HepG2 (cell line): ENCODE data around the gene TET3. TPM values are rescaled to one million over a fixed set of nuclear protein-coding genes. Genes with fewer than 3 reads are reported as not detected.

Experiments used
- CHD2 ChIP-seq: IDR thresholded peaks from 2 replicates; pipeline ENCODE4 v1.6.1; 2011; ENCODE audit warnings: low read depth, low read length, improper control_type of control experiment
- GLI4 ChIP-seq: sonication (generic); formaldehyde crosslinking; IDR thresholded peaks from 2 replicates; pipeline ENCODE4 v1.5.1; 2020; ENCODE audit warnings: missing genetic modification reagents, mild to moderate bottlenecking, moderate library complexity, borderline replicate concordance
- HBP1 ChIP-seq: IDR thresholded peaks from 2 replicates; pipeline ENCODE4 v1.6.1; 2016; ENCODE audit warnings: low read depth, control low read depth
- HINFP ChIP-seq: sonication (generic); formaldehyde crosslinking; IDR thresholded peaks from 2 replicates; pipeline ENCODE4 v1.4.0; 2020; ENCODE audit warnings: low read depth, mild to moderate bottlenecking, missing genetic modification reagents
- HOXA3 ChIP-seq: sonication (generic); formaldehyde crosslinking; IDR thresholded peaks from 2 replicates; pipeline ENCODE4 v1.5.0; 2020; ENCODE audit warnings: missing genetic modification reagents
- NFAT5 ChIP-seq: sonication (generic); formaldehyde crosslinking; IDR thresholded peaks from 2 replicates; pipeline ENCODE4 v1.4.0; 2020; ENCODE audit warnings: missing genetic modification reagents
- RAD21 ChIP-seq: fragments of 450-650 bp; formaldehyde crosslinking; IDR thresholded peaks from 2 replicates; pipeline ENCODE4 v1.5.0; 2020; ENCODE audit warnings: mild to moderate bottlenecking
- USF2 ChIP-seq, 2 experiments: sonication (generic) in 1 of 2; formaldehyde crosslinking in 1 of 2; IDR thresholded peaks; 2 replicates each; pipeline versions ENCODE4 v1.5.1 to v1.6.1; 2011 to 2020; ENCODE audit warnings: borderline replicate concordance in 1 of 2, low read depth in 1 of 2, low read length in 1 of 2, mild to moderate bottlenecking in 1 of 2, missing genetic modification reagents in 1 of 2, moderate library complexity in 1 of 2
- ZBTB8A ChIP-seq: sonication (generic); formaldehyde crosslinking; IDR thresholded peaks from 2 replicates; pipeline ENCODE4 v1.4.0; 2020; ENCODE audit warnings: mild to moderate bottlenecking, low read depth, missing genetic modification reagents, borderline replicate concordance
- ZC3H4 ChIP-seq: sonication (generic); formaldehyde crosslinking; IDR thresholded peaks from 2 replicates; pipeline ENCODE4 v1.4.0; 2020; ENCODE audit warnings: missing genetic modification reagents, borderline replicate concordance
- ZNF20 ChIP-seq: sonication (generic); formaldehyde crosslinking; IDR thresholded peaks from 2 replicates; pipeline ENCODE4 v1.4.0; 2020; ENCODE audit warnings: mild to moderate bottlenecking, moderate library complexity, missing genetic modification reagents
- ZNF274 ChIP-seq: sonication (generic); formaldehyde crosslinking; IDR thresholded peaks from 2 replicates; pipeline ENCODE4 v1.5.1; 2020; ENCODE audit warnings: mild to moderate bottlenecking, missing genetic modification reagents
- ZNF333 ChIP-seq: sonication (generic); formaldehyde crosslinking; IDR thresholded peaks from 2 replicates; pipeline ENCODE4 v1.4.0; 2020; ENCODE audit warnings: mild to moderate bottlenecking, missing genetic modification reagents, borderline replicate concordance
- ZNF484 ChIP-seq: sonication (generic); formaldehyde crosslinking; IDR thresholded peaks from 2 replicates; pipeline ENCODE4 v1.5.1; 2020; ENCODE audit warnings: mild to moderate bottlenecking, low read depth, missing genetic modification reagents, borderline replicate concordance
- ZSCAN12 ChIP-seq: sonication (generic); formaldehyde crosslinking; IDR thresholded peaks from 2 replicates; pipeline ENCODE4 v1.9.0; 2021; ENCODE audit warnings: mild to moderate bottlenecking, missing genetic modification reagents
- polyA plus RNA-seq, 8 experiments: library from polyadenylated mRNA; depleted of rRNA in 3 of 8; stranded (reverse) in 7 of 8; unstranded in 1 of 8; fragments of >200 nt; fragmentation: Illumina TruSeq in 4 of 8; extraction: Trizol in 4 of 8; gene quantifications; 2 replicates each; pipeline versions ENCODE4 v1.2.1 to v1.2.3, GENCODE V29; 2011 to 2016; ENCODE audit warnings: low read depth in 4 of 8, missing spikeins in 1 of 8, mixed read lengths in 1 of 8; ENCODE audit not compliant: insufficient read depth in 1 of 8
- total RNA-seq, 5 experiments: library from RNA; depleted of rRNA; stranded (reverse); fragments of >200 nt; fragmentation: Illumina TruSeq; extraction: Trizol; gene quantifications; 2 replicates each; pipeline ENCODE4 v1.2.3, GENCODE V29; 2016; ENCODE audit warnings: low read depth in 1 of 5

The TET3 gene
- total and polyA plus RNA-seq, 2 of the 13 experiments (the other 11 are each of a cell fraction or from before 2014, with no cell fraction given) = 4.3 to 6.8 TPM

- TF ChIP-seq ZNF274 (CRISPR knock-in tag) = peak; percentile 74; the same call in 1 of the 2 replicates
- TF ChIP-seq NFAT5 (CRISPR knock-in tag) = peak; percentile 45; the same call in 1 of the 2 replicates
- TF ChIP-seq RAD21 (CRISPR knock-in tag) = peak; percentile 47
- 0 out of 2 replicates have a peak, but pooled peaks have one; percentile 32 for TF ChIP-seq ZBTB8A
- 0 out of 2 replicates have a peak, but pooled peaks have one; percentile 72 for TF ChIP-seq ZNF20 (CRISPR knock-in tag)
- no peak for TF ChIP-seq USF2 (IDR thresholded peaks at IDR 0.05; ENCODE audit: low read depth, low read length)
- no peak for TF ChIP-seq USF2 (CRISPR knock-in tag; IDR thresholded peaks at IDR 0.05; ENCODE audit: borderline replicate concordance)
- TF ChIP-seq ZSCAN12 (CRISPR knock-in tag) = 0 out of 2 replicates have a peak, but pooled peaks have one; percentile 18
- TF ChIP-seq ZNF333 = peak; percentile 71; the same call in 1 of the 2 replicates
- no peak for TF ChIP-seq CHD2
- peak; percentile 28 for TF ChIP-seq HOXA3 (CRISPR knock-in tag)
- 0 out of 2 replicates have a peak, but pooled peaks have one; percentile 65 for TF ChIP-seq ZNF484 (CRISPR knock-in tag)
- peak; percentile 65; the same call in 1 of the 2 replicates for TF ChIP-seq HBP1
- TF ChIP-seq GLI4 (CRISPR knock-in tag) = peak; percentile 66; the same call in 1 of the 2 replicates
- TF ChIP-seq HINFP = 0 out of 2 replicates have a peak, but pooled peaks have one; percentile 13
- peak; percentile 10; the same call in 1 of the 2 replicates for TF ChIP-seq ZC3H4 (CRISPR knock-in tag)
These were observed at the start of gene TET3 (continued) for GRCh38 chr2:73984203-73984921.
